GM18909 (cell line): ENCODE measurements around the gene AIF1.

Experiments used
- ATAC-seq: cut with Tn5 transposase; IDR thresholded peaks from one replicate; pipeline ENCODE4 v1.9.1; 2021; ENCODE audit warnings: mild to moderate bottlenecking; ENCODE audit not compliant: unreplicated experiment, poor library complexity

AIF1 gene

GRCh38 chr6:31614684-31615578 is at the start of gene AIF1:
AIF1 (plus strand) TSS chr6:31615234; CDS start chr6:31615330, 96 bp downstream.
- ATAC-seq, result no peak

GRCh38 chr6:31567531-31568370 is 47.3 kb upstream of the AIF1 start:
- ATAC-seq, result no peak

- ATAC-seq, result peak; percentile 69
Observed at GRCh38 chr6:31568537-31568961, 46.5 kb upstream of the AIF1 start.

- ATAC-seq, result no peak
Observed at GRCh38 chr6:31569861-31570536, 45.0 kb upstream of the AIF1 start.

- peak; percentile 42 for ATAC-seq
Observed at GRCh38 chr6:31572041-31572911, 42.8 kb upstream of the AIF1 start, which contains the start of gene LTA. LTA (plus strand) TSS chr6:31572289; CDS start chr6:31572743, 454 bp downstream.

GRCh38 chr6:31573239-31574105 is 41.6 kb upstream of the AIF1 start:
- no peak for ATAC-seq

GRCh38 chr6:31574106-31575061 is 40.6 kb upstream of the AIF1 start:
- ATAC-seq, result no peak

- no peak for ATAC-seq
Observed at GRCh38 chr6:31575335-31575901, 39.6 kb upstream of the AIF1 start, which contains the start of gene TNF. TNF (plus strand) TSS chr6:31575565; CDS start chr6:31575742, 177 bp downstream.

- no peak for ATAC-seq
Observed at GRCh38 chr6:31575952-31576685, 38.9 kb upstream of the AIF1 start.

- no peak for ATAC-seq
Observed at GRCh38 chr6:31576897-31577578, 38.0 kb upstream of the AIF1 start.

- ATAC-seq, result no peak
Observed at GRCh38 chr6:31577579-31577966, 37.5 kb upstream of the AIF1 start.

- no peak for ATAC-seq
Observed at GRCh38 chr6:31578184-31579118, 36.6 kb upstream of the AIF1 start.

- no peak for ATAC-seq
Observed at GRCh38 chr6:31579119-31579505, 35.9 kb upstream of the AIF1 start.

GRCh38 chr6:31579546-31580437 is 35.2 kb upstream of the AIF1 start:
- no peak for ATAC-seq
